HepG2 (cell line): ENCODE data around the gene PRMT2. TPM values are rescaled to one million over a fixed set of nuclear protein-coding genes. Genes with fewer than 3 reads are reported as not detected.

Experiments
- ELF4 ChIP-seq: sonication (generic); formaldehyde crosslinking; IDR thresholded peaks from 2 replicates; pipeline ENCODE4 v1.5.0; 2020; ENCODE audit warnings: missing genetic modification reagents, mild to moderate bottlenecking, moderate library complexity, borderline replicate concordance
- MEF2D ChIP-seq: sonication (generic); formaldehyde crosslinking; IDR thresholded peaks from 2 replicates; pipeline ENCODE4 v1.5.1; 2020; ENCODE audit warnings: mild to moderate bottlenecking, missing genetic modification reagents
- SMC3 ChIP-seq: IDR thresholded peaks from 2 replicates; pipeline ENCODE4 v1.6.1; 2011; ENCODE audit warnings: low read length, improper control_type of control experiment
- SP1 ChIP-seq, 2 experiments: fragments of 450-650 bp in 1 of 2; sonication (generic) in 1 of 2; formaldehyde crosslinking in 1 of 2; IDR thresholded peaks; 2 replicates each; pipeline versions ENCODE4 v1.4.0 to v1.6.1; 2016 to 2020; ENCODE audit warnings: missing genetic modification reagents in 1 of 2
- STAG1 ChIP-seq: sonication (generic); formaldehyde crosslinking; IDR thresholded peaks from 2 replicates; pipeline ENCODE4 v1.4.0; 2020; ENCODE audit warnings: missing genetic modification reagents
- ZNF557 ChIP-seq: sonication (generic); formaldehyde crosslinking; IDR thresholded peaks from 2 replicates; pipeline ENCODE4 v1.4.0; 2020; ENCODE audit warnings: missing genetic modification reagents
- ZNF646 ChIP-seq: sonication (generic); formaldehyde crosslinking; IDR thresholded peaks from 2 replicates; pipeline ENCODE4 v1.9.0; 2021; ENCODE audit warnings: mild to moderate bottlenecking, missing genetic modification reagents
- polyA plus RNA-seq, 8 experiments: library from polyadenylated mRNA; depleted of rRNA in 3 of 8; stranded (reverse) in 7 of 8; unstranded in 1 of 8; fragments of >200 nt; fragmentation: Illumina TruSeq in 4 of 8; extraction: Trizol in 4 of 8; gene quantifications; 2 replicates each; pipeline versions ENCODE4 v1.2.1 to v1.2.3, GENCODE V29; 2011 to 2016; ENCODE audit warnings: low read depth in 4 of 8, missing spikeins in 1 of 8, mixed read lengths in 1 of 8; ENCODE audit not compliant: insufficient read depth in 1 of 8
- total RNA-seq, 5 experiments: library from RNA; depleted of rRNA; stranded (reverse); fragments of >200 nt; fragmentation: Illumina TruSeq; extraction: Trizol; gene quantifications; 2 replicates each; pipeline ENCODE4 v1.2.3, GENCODE V29; 2016; ENCODE audit warnings: low read depth in 1 of 5

The PRMT2 gene
- total and polyA plus RNA-seq, 2 of the 13 experiments (the other 11 are each of a cell fraction or from before 2014, with no cell fraction given) = 54.4 to 78.8 TPM

- TF ChIP-seq ZNF646 (CRISPR knock-in tag) (peak; percentile 40; the same call in 1 of the 2 replicates), SP1 (IDR thresholded peaks at IDR 0.05) (no peak), SP1 (CRISPR knock-in tag; IDR thresholded peaks at IDR 0.05) (no peak), MEF2D (CRISPR knock-in tag) (no peak), SMC3 (peak; percentile 59), ZNF557 (CRISPR knock-in tag) (no peak), STAG1 (peak; percentile 55), ELF4 (CRISPR knock-in tag) (no peak)
These were observed 4.3 kb downstream of the PRMT2 start (continued) for GRCh38 chr21:46639489-46640386.
